HG03457 (cell line): Measurements from ENCODE around the gene CYP2A7.
"Not testable (repeated sequence)": the region's sequence is repeated elsewhere in the genome, so short reads cannot be mapped to it uniquely, and the experiment has no call there.

Experiments used
- ATAC-seq: cut with Tn5 transposase; IDR thresholded peaks from one replicate; pipeline ENCODE4 v1.9.1; 2021; ENCODE audit warnings: moderate number of reproducible peaks; ENCODE audit not compliant: unreplicated experiment

Gene CYP2A7

GRCh38 chr19:40842997-40843652, 38.9 kb downstream of the CYP2A7 start:
- not testable (repeated sequence) for ATAC-seq

- not testable (repeated sequence) for ATAC-seq
These were observed 40.0 kb downstream of the CYP2A7 start for GRCh38 chr19:40842012-40842411.

- not testable (repeated sequence) for ATAC-seq
These were observed 43.6 kb downstream of the CYP2A7 start for GRCh38 chr19:40838477-40838876.

DNA sequence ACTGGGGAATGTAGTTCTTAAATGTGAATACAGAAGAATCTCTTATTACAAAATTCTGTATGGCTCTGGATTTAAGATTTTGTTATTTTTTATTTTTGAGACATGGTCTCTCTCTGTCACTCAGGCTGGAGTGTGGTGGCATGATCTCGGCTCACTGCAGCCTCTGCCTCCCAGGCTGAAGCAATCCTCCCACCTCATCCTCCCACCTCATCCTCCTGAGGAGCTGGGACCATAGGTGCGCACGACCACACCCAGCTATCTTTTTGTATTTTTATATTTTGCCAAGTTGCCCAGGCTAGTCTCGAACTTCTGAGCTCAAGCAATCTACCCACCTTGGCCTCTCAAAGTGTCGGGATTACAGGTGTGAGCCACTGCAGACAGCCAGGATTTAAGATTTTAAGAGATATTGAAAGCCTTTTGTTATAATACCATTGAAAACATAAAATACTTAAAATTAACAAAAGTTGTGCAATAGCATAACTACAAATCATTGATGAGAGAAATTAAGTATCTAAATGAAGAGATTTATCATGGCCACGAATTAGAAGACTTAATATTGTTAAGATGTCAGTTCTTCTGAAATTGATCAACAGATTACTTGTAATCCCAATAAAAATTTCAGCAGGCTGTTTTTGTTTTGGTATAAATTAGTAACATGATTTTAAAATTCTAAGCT, 45.1 kb downstream of the CYP2A7 start:
- ATAC-seq, result no peak

GRCh38 chr19:40833728-40834533, 48.1 kb downstream of the CYP2A7 start:
- ATAC-seq, result not testable (repeated sequence)

DNA sequence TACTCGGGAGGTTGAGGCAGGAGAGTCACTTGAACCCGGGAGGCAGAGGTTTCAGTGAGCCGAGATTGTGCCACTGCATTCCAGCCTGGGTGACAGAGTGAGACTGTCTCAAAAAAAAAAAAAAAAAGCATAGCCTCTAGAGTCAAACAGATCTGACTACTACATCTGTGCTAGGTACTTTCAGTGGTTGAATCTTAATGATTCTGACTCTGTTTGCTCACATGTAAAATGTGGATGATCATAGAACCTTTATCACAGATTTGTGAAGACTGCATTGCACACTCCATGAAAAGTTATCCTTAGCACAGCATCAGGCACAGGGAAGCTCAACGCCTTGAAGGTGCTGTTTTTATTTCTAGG, 49.6 kb downstream of the CYP2A7 start:
- ATAC-seq, result not testable (repeated sequence)

- no peak for ATAC-seq
These were observed 50.3 kb downstream of the CYP2A7 start for GRCh38 chr19:40831502-40832430.

GRCh38 chr19:40830741-40831140, 51.3 kb downstream of the CYP2A7 start:
- ATAC-seq, result not testable (repeated sequence)

- ATAC-seq, result no peak
These were observed 52.8 kb downstream of the CYP2A7 start for GRCh38 chr19:40829205-40829604.

GRCh38 chr19:40827386-40828247, 54.4 kb downstream of the CYP2A7 start:
- ATAC-seq, result no peak

GRCh38 chr19:40826699-40827385, 55.2 kb downstream of the CYP2A7 start:
- not testable (repeated sequence) for ATAC-seq

- ATAC-seq, result not testable (repeated sequence)
These were observed 55.7 kb downstream of the CYP2A7 start for GRCh38 chr19:40826312-40826698.

DNA sequence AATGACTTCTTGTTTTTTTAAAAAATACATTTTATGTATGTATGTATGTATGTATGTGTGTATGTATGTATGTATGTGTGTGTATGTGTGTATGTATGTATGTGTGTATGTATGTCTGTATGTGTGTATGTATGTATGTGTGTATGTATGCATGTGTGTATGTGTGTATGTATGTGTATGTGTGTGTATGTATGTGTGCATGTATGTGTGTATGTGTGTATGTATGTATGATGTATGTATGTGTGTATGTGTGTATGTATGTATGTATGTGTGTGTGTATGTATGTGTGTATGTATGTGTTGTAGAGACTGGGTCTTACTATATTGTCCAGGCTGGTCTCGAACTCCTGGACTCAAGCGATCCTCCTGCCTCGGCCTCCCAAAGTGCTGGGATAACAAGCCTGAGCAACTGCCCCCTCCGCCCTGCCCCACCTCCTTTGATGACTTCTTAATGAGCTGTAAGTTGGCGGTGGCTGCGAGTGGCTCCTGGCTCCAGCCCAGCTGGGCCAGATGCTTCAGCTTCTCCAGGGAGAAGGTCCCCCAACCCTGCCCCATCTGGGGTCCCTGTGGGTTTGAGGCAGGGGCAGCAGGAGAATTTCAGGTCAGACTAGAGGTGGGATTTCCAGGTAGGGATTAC, 56.5 kb downstream of the CYP2A7 start:
- ATAC-seq, result not testable (repeated sequence)
